GM18519 (cell line): ENCODE measurements around the gene NIPBL.
"Not testable (repeated sequence)": the region's sequence is repeated elsewhere in the genome, so short reads cannot be mapped to it uniquely, and the experiment has no call there.

ENCODE experiments used
- ATAC-seq: cut with Tn5 transposase; IDR thresholded peaks from one replicate; pipeline ENCODE4 v1.9.1; 2021; ENCODE audit warnings: mild to moderate bottlenecking, moderate library complexity; ENCODE audit not compliant: unreplicated experiment, low FRiP score

NIPBL gene

DNA sequence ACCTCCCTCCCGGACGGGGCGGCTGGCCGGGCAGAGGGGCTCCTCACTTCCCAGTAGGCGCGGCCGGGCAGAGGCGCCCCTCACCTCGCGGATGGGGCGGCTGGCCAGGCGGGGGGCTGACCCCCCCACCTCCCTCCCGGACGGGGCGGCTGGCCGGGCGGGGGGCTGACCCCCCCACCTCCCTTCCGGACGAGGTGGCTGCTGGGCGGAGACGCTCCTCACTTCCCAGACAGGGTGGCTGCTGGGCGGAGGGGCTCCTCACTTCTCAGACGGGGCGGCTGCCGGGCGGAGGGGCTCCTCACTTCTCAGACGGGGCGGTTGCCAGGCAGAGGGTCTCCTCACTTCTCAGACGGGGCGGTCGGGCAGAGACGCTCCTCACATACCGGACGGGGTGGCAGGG, 136.6 kb downstream of the NIPBL start:
- ATAC-seq: not testable (repeated sequence)

DNA sequence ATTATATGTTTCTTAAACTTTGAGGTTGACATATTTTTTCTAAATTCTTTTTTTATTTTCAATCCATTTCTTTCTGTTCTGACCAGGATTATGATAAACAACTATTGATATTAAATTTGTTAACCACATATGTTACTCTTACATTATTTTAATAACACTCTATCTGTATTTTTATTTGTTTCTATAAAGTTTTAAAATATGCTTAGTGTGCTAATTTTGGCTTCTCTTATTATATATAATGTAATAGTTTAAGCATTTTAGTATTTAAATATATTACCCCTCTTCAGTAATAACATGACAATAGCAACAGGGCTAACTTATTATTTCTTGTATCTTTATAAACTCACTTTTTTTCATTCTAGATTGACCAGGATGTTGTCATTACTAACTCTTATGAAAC, 137.8 kb downstream of the NIPBL start:
- ATAC-seq: no peak

DNA sequence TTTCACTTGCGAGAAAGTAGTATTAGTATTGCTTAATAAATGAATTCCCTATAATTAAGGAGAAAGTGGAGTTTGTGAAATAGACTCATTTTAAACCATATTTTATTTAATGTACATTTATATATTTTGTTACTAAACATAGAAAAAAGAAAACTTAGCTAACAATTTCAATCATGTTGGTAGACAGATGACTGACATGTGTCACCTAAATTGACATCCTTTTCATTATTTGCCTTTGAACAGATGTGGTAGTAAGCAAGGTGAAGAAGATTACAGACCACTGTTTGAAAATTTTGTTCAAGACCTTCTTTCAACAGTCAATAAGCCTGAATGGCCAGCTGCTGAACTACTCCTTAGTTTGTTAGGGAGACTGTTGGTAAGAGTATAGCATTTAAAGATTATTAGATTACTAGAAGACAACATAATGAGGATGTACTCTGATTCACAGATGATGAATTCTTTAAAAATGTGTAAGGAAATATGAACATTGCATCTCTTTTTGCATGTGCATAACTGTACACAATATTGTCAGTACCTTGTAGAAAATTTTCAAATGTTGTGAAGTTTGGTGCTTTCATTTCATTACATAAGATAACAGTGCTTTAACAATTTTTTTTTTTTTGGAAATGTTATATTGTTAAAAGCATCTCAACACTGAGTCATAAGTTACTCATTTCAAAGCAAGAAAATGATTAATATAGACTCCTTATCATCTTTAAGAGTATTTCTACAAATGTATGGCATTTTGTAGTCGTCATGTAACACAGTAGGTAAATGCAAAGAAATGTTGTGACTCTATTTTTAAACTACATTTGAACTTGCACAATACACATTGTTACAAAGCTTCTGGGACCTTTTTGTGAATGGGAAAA, 139.5 kb downstream of the NIPBL start:
- ATAC-seq: no peak

DNA sequence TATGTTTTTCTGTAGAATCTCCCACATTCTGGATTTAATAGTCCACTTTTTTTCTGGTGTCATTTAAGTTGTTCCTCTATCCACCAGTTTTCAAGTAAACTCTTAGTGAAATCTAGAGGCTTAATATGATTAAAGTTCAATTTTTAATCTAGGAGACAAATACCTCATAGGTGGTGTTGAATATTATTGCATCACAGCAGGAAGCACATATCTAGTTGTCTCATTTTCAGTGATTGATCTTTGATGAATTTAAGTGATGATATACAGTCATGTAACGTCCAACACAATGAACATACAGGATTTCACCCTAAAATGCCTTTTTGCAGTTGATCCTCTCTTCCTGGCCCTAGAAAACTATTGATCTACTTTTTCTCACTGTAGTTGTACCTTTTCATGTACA, 152.3 kb downstream of the NIPBL start:
- no peak for ATAC-seq

DNA sequence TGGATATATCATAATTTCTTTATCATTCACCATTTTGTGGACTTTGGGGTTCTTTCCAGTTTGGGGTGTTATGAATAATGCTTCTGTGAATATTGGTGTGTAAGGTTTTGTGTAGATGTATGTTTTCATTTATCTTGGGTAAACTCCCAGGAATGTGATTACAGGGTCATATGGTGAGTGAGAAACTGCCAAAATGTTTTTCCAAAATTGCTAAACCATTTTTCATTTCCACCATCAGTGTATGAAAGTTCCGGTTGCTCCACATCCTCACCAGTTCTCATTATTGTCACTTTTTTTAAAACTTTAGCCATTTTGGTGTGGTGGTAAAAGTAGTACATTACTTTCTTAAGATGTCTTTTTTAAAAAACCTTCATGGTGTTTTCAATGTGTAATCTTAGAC, 152.9 kb downstream of the NIPBL start:
- no peak for ATAC-seq

DNA sequence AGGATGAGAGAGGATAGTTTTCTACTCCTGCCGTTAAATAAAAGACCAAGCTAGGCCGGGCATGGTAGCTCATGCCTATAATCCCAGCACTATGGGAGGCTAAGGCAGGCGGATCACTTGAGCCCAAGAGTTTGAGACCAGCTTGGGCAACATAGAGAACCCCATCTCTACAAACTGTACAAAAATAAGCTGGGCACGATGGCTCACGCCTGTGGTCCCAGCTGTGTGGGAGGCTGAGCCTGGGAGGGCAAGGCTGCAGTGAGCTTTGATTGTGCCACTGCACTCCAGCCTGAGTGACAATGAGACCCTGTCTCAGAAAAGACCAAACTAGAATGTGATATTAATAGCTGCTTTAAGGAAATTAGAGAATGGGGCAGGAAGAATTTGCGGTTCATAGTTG, 158.4 kb downstream of the NIPBL start:
- no peak for ATAC-seq

DNA sequence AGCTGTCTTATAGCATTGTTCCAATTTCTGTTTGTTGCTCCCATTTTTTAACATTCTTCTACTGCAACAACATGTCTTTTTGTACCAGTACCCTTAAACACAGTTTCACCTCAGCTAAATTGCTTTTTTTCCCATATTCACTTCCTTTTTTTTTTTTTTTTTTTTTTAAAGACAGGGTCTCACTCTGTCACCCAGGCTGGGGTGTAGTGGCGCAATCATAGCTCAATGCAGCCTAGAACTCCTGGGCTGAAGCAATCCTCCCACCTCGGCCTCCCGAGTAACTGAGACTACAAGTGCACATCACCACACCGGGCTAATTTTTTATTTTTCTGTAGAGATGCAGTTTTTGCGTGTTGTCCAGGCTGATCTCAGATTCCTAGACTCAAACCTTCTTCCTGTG, 161.3 kb downstream of the NIPBL start:
- ATAC-seq: no peak

DNA sequence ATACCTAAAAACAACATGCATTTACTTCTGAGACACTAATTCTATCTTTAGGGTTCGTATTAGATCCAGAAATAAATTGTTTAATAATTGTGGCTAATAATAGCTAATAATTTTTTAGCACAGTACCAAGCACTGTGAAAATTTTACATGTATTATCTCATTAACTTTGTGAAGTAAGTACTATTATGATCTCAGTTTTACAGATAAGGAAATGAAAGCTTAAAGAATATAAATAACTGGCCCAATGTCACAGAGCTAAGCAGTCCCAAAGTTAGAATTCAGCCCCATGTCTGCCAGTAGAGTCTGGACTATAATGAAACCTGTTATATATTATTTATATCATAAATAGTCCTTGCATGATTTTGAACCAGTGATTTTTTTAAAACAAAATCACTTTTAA, 163.3 kb downstream of the NIPBL start:
- no peak for ATAC-seq

DNA sequence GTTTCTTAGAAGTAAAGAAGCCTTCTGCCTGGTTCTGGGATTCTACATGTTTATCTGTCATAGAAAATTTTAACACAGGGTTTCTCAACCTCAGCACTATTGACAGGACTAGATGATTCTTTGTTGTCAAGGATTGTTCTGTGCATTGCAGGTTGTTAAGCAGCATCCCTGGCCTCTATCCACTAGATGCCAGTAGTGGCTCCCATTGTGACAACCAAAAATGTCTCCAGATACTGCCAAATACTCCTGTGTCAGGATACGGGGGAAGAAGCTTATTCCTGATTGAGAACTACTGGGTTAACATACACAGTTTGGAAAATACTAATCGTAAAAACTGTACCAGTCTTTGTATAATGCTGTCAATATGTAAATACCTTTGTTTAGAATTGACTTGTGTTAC, 167.1 kb downstream of the NIPBL start:
- no peak for ATAC-seq

DNA sequence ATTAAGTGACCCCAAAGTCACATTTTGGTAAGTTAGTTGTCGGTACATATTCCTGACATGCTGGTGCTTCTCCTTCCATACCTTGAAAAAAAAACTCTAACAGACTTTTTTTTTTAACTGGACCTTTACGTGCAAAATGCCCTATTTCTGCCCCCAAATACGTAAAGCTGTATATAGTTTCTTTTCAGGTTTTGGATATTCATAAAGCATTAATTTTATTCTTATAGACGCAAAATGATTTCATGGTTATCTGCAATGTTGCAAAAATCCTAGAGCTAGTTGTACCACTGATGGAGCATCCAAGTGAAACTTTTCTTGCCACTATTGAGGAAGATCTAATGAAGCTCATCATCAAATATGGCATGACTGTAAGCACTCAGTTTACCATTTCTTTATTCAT, 167.6 kb downstream of the NIPBL start:
- ATAC-seq: no peak

DNA sequence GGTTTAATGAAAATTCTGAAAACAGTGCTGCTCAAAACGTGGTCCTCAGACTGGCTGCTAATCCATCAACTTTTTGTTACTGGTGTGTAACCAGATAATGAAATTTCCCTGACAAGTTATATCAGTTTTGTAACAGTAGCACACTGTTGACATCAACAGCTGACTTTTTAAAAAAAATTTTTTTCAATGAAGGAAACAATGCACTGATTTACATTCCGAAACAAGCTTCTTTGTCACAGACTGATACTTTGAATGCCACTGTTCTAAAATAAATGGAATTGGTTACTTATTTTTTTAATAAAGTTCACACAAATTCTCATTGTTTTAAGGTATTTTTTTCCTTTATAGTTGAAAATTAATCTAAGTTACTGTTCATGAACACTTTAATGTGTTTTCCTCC, 169.1 kb downstream of the NIPBL start:
- no peak for ATAC-seq

DNA sequence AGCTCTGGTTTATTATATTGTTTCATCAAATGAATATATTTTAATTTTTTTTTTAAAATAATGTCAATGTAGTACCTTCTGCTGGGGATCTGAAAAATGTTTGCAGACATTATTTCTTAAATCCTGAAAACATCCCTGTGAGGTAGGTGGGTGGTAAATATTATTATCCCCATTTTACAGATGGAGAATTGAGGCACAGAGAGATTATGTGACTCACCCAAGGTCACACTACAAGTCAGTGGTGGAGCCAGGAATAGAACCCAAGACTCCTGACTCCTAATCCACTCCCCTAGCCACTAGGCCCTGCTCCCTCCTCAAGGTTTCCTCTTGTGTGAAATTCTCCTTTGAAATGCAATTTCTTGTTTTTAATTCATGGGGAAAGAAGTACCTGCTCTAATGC, 171.4 kb downstream of the NIPBL start:
- no peak for ATAC-seq

DNA sequence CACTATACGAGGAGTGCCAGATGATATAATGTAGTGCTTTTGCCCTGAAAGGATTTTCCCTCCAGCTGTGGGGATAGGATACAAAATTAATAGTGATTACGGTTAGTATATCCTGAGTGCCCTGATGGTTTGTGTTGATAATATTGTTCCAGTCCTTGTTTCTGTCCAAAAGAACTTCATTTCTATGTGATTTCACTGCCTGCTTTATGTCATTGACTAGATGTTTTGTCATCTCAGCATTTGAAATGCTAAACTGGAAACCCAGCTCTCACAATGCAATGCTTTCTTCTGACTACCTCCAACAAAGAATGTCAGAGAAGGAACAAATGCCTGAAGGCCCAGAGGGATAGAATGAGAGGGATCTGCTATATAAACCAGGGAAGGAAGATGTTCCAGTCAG, 177.8 kb downstream of the NIPBL start:
- ATAC-seq: no peak

DNA sequence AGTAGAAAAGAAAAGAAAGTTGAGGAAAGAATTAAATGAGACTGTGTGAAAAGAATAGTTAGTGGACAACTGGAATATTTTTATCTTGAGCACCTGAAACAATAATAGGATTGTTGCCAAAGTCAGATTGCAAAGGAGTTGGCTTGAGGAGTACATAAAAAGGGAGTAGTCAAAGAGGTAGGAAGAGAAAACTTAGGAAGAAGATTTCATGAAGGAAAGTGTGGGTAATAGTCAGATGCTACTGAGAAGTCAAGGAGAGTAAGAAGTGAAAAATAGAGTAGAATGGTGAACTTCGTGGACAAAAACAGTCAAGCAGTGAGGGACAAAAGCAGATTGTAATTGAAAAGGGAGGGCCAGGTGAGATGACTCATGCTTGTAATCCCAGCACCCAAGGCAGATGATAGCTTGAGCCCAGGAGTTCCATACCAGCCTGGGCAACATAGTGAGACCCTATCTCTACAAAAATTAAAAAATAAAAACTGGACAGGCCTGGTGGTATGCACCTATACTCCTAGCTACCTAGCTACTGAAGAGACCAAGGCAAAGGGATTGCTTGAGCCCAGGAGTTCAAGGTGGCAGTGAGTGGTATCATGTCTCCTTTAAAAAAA, 178.9 kb downstream of the NIPBL start:
- no peak for ATAC-seq

DNA sequence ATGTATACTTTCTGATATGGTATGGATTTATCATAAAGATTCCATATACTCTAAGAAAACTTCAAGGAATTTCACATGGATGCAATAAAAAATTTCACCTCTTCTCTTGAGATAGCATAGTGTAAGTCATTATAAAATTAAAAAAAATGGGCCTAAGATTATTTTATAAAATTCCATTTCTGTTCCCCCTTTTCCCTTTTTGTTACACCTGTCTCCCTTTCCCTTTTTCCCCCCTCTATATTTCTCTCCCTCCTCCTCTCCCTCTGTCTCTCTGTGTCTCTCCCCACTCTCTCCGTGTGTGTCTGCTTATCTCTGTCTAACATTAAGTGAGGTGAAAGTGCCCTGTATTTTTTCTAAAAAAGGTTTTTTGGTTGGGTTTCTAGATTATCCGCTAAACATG, 180.2 kb downstream of the NIPBL start:
- no peak for ATAC-seq

DNA sequence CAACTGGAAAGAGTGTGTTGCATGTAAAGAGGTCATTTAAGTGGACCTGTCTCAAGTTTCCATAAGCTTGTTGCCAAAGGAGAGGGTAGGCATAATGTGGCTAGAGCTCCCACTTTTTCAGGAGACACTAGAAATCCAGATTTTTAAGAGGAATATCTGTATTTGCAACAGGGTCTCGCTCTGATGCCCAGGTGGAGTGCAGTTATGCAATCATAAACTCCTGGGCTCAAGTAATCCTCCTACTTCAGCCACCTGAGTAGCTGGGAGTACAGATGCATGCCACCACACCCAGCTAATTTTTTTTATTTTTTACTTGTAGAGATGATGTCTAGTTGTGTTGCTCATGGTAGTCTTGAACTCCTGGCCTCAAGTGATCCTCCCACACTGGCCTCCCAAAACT, 183.5 kb downstream of the NIPBL start:
- ATAC-seq: no peak

DNA sequence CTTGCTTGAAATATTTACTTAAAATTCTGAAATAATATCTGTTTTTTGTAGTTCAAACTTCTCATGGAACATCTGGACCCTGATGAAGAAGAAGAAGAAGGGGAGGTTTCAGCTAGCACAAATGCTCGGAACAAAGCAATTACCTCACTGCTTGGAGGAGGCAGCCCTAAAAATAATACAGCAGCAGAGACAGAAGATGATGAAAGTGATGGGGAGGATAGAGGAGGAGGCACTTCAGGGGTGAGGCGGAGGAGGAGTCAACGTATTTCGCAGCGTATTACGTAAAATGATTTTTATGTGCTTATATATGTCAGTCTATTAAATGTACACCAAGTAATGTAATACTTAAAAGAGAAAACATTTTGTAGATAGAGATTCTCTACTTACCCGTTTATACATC, 187.2 kb downstream of the NIPBL start:
- ATAC-seq: no peak

DNA sequence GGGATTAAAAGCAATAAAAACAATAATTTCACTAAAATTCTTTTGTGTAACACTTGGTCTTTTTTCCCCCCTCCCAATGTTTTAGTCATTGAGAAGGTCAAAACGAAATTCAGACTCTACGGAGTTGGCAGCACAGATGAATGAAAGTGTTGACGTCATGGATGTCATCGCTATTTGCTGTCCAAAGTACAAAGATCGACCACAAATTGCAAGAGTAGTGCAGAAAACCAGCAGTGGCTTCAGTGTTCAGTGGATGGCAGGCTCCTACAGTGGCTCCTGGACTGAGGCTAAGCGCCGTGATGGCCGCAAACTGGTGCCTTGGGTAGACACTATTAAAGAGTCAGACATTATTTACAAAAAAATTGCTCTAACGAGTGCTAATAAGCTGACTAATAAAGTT, 187.9 kb downstream of the NIPBL start:
- ATAC-seq: no peak

DNA sequence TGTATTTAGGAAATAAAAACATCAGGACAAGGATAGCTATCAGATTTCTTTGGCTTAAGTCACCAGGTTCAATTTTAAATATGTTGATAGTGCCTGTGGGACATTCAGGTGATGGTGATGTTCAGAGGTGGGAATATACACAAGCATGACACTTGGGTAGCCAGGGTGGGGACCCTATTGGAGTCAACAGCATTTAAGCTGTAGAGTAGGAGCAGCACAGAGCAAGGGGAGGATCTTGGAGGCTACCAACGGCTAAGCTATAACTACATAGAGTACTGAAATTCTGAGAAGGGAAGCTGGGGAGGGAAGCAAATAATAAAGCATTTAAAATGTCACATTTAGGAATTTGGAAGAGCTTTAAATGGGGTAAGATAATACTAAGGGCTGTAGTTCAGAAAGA, 194.9 kb downstream of the NIPBL start:
- no peak for ATAC-seq

DNA sequence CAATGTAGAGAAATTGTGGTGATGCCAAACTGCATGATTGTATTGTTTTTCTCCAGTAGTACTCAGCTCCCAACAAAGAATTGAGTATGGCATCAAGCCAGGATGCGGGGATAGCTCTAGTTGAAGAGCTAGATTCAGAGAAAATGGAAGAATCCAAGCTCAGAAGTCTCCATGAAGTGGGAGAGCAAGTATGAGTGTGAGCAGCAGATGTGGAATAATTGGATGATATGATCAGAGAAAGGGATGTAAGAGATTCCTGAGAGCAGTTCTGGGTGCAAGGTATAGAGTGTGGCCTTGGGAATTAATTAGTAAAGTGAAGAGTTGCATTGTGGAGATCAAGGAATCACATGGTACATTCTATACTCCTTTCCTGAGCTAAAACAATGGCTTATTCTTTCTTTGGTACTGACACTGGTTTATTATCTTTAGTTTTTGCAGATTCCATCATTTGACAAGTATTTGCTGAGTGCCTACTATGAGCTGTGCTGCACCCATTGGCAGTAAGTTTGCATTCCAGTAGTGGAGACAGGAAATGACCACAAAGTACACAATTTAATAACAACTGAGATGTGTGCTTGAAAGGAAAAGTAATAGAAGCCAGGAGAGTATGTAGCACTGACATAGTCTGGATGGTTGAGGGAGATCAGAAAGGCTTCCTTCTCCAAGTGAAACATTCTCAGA, 195.5 kb downstream of the NIPBL start:
- no peak for ATAC-seq

DNA sequence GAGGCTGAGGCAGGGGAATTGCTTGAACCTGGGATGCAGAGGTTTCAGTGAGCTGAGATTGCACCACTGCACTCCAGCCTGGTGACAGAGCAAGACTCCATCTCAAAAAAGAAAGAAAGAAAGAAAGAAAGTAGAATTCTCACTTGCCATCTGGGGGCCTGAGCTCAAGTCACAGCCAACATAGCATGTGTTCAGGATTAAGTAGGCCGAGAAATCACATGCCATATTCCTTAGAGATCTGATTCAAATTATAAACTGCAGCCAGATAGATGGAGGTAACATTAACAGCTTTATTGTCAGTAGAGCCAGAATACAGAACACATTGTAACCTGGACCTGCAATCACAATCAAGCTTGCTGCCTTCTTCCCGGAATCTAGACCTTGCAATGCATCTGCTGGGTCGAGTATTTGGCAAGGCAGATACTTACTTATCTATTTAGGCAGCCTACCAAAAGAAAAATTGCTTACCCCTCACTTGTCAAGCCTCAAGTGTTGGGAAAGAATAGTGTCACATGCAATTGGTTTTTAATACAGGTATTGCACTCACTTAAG, 198.9 kb downstream of the NIPBL start:
- ATAC-seq: no peak
